H9 (cell line): Measurements from ENCODE around the gene ABCB1. TPM values are rescaled to one million over a fixed set of nuclear protein-coding genes. Genes with fewer than 3 reads are reported as not detected.
A peak's percentile ranks its signal among the peaks of the same experiment; 100 is the strongest.

Source experiments
- DNase-seq: peaks from one replicate; pipeline ENCODE4 v3.0.0-alpha.2; 2017
- H2AFZ ChIP-seq: one replicate; pipeline ENCODE4 v1.6.1; 2013; ENCODE audit warnings: mild to moderate bottlenecking, low read length, control low read depth, moderate library complexity
- H2AK5ac ChIP-seq: 2 replicates; pipeline ENCODE4 v1.6.1; 2013; ENCODE audit warnings: low read length, control low read depth, mixed read lengths; ENCODE audit not compliant: insufficient read length
- H2BK120ac ChIP-seq: one replicate; pipeline ENCODE4 v1.6.1; 2013; ENCODE audit warnings: low read depth, mild to moderate bottlenecking, low read length, control low read depth, inconsistent platforms; ENCODE audit not compliant: poor library complexity, severe bottlenecking
- H2BK12ac ChIP-seq: 2 replicates; pipeline ENCODE4 v1.6.1; 2013; ENCODE audit warnings: low read length, control low read depth, mixed read lengths, low read depth; ENCODE audit not compliant: insufficient read length
- H2BK15ac ChIP-seq: 2 replicates; pipeline ENCODE4 v1.6.1; 2013; ENCODE audit warnings: low read depth, low read length, control low read depth
- H2BK20ac ChIP-seq: one replicate; pipeline ENCODE4 v1.6.1; 2013; ENCODE audit warnings: low read depth, mild to moderate bottlenecking, low read length, control low read depth, inconsistent platforms; ENCODE audit not compliant: poor library complexity, severe bottlenecking
- H2BK5ac ChIP-seq: 2 replicates; pipeline ENCODE4 v1.6.1; 2013; ENCODE audit warnings: low read length, control low read depth, mixed read lengths; ENCODE audit not compliant: insufficient read length
- H3K14ac ChIP-seq: 2 replicates; pipeline ENCODE4 v1.6.1; 2013; ENCODE audit warnings: low read length, control low read depth; ENCODE audit not compliant: insufficient read depth
- H3K18ac ChIP-seq: 2 replicates; pipeline ENCODE4 v1.6.1; 2013; ENCODE audit warnings: low read depth, mild to moderate bottlenecking, mixed read lengths, low read length, control low read depth; ENCODE audit not compliant: insufficient read length
- H3K23ac ChIP-seq: 2 replicates; pipeline ENCODE4 v1.6.1; 2013; ENCODE audit warnings: low read length, control low read depth, mixed read lengths, low read depth; ENCODE audit not compliant: insufficient read length
- H3K23me2 ChIP-seq: 2 replicates; pipeline ENCODE4 v1.6.1; 2013; ENCODE audit warnings: low read depth, mild to moderate bottlenecking, mixed read lengths, low read length, control low read depth; ENCODE audit not compliant: insufficient read length, poor library complexity, severe bottlenecking
- H3K27ac ChIP-seq: 2 replicates; pipeline ENCODE4 v1.5.1; 2013; ENCODE audit warnings: low read length, control low read depth, mixed read lengths, low read depth; ENCODE audit not compliant: insufficient read length
- H3K27me3 ChIP-seq: 2 replicates; pipeline ENCODE4 v1.6.1; 2013; ENCODE audit warnings: low read length, control low read depth, inconsistent platforms; ENCODE audit not compliant: insufficient read depth
- H3K4ac ChIP-seq: 2 replicates; pipeline ENCODE4 v1.6.1; 2013; ENCODE audit warnings: low read depth, mild to moderate bottlenecking, control low read depth, inconsistent platforms, low read length, moderate library complexity
- H3K4me1 ChIP-seq: 2 replicates; pipeline ENCODE4 v1.6.1; 2013; ENCODE audit warnings: low read length, control low read depth, inconsistent platforms; ENCODE audit not compliant: insufficient read depth
- H3K4me2 ChIP-seq: 2 replicates; pipeline ENCODE4 v1.6.1; 2013; ENCODE audit warnings: low read length, control low read depth, mixed read lengths; ENCODE audit not compliant: insufficient read length, insufficient read depth
- H3K56ac ChIP-seq: 2 replicates; pipeline ENCODE4 v1.6.1; 2013; ENCODE audit warnings: low read depth, mild to moderate bottlenecking, mixed read lengths, low read length, control low read depth; ENCODE audit not compliant: insufficient read length
- H3K79me1 ChIP-seq: 2 replicates; pipeline ENCODE4 v1.6.1; 2013; ENCODE audit warnings: low read depth, mild to moderate bottlenecking, moderate library complexity, low read length, control low read depth, inconsistent platforms; ENCODE audit not compliant: insufficient read depth, poor library complexity, severe bottlenecking
- H3K79me2 ChIP-seq: 2 replicates; pipeline ENCODE4 v1.6.1; 2013; ENCODE audit warnings: low read length, control low read depth, inconsistent platforms; ENCODE audit not compliant: insufficient read depth
- H3K9ac ChIP-seq: 2 replicates; pipeline ENCODE4 v1.6.1; 2013; ENCODE audit warnings: low read length, control low read depth, mixed read lengths; ENCODE audit not compliant: insufficient read length; ENCODE audit errors: extremely low read depth
- H3K9me3 ChIP-seq: one replicate; pipeline ENCODE4 v1.6.1; 2013; ENCODE audit warnings: low read depth, low read length, inconsistent platforms; ENCODE audit not compliant: control insufficient read depth
- H3T11ph ChIP-seq: one replicate; pipeline ENCODE4 v1.6.1; 2013; ENCODE audit warnings: mild to moderate bottlenecking, low read length, control low read depth, inconsistent platforms
- H4K20me1 ChIP-seq: one replicate; pipeline ENCODE4 v1.6.1; 2013; ENCODE audit not compliant: control insufficient read depth, insufficient read length, insufficient read depth
- H4K5ac ChIP-seq: 2 replicates; pipeline ENCODE4 v1.6.1; 2013; ENCODE audit warnings: low read depth, mild to moderate bottlenecking, mixed read lengths, low read length, control low read depth; ENCODE audit not compliant: insufficient read length
- H4K8ac ChIP-seq: replicated peaks from 2 replicates; pipeline ENCODE4 v1.6.1; 2013; ENCODE audit warnings: low read length, control low read depth, mixed read lengths, low read depth; ENCODE audit not compliant: insufficient read length
- H4K91ac ChIP-seq: 2 replicates; pipeline ENCODE4 v1.6.1; 2013; ENCODE audit warnings: low read depth, mild to moderate bottlenecking, moderate library complexity, mixed read lengths, low read length, control low read depth; ENCODE audit not compliant: insufficient read length
- H3K27ac Mint-ChIP-seq, 3 experiments: 2 replicates in 2 of 3; 3 replicates in 1 of 3; pipeline ENCODE4 v1.8.0; 2020 to 2021; ENCODE audit warnings: mixed read lengths in 3 of 3, mild to moderate bottlenecking in 1 of 3, moderate library complexity in 1 of 3
- H3K27me3 Mint-ChIP-seq: 2 replicates; pipeline ENCODE4 v1.8.0; 2021; ENCODE audit warnings: low read depth, mild to moderate bottlenecking, moderate library complexity, mixed read lengths
- H3K36me3 Mint-ChIP-seq, 3 experiments: 2 replicates in 2 of 3; 3 replicates in 1 of 3; pipeline ENCODE4 v1.8.0; 2020 to 2021; ENCODE audit warnings: low read depth in 3 of 3, mixed read lengths in 3 of 3; ENCODE audit not compliant: insufficient read depth in 1 of 3
- H3K4me1 Mint-ChIP-seq, 2 experiments: 2 replicates each; pipeline ENCODE4 v1.8.0; 2020; ENCODE audit warnings: mixed read lengths in 2 of 2
- H3K4me3 Mint-ChIP-seq, 2 experiments: 2 replicates in 1 of 2; 3 replicates in 1 of 2; pipeline ENCODE4 v1.8.0; 2020 to 2021; ENCODE audit warnings: mild to moderate bottlenecking in 2 of 2, mixed read lengths in 2 of 2, moderate library complexity in 1 of 2
- H3K9me3 Mint-ChIP-seq, 2 experiments: 2 replicates in 1 of 2; 3 replicates in 1 of 2; pipeline ENCODE4 v1.8.0; 2020; ENCODE audit warnings: mild to moderate bottlenecking in 2 of 2, mixed read lengths in 2 of 2, moderate library complexity in 1 of 2
- WGBS: extraction: QIAGEN DNeasy Blood & Tissue Kit; methylation state at CpG from one replicate; pipeline ENCODE4 v1.1.7; 2013; ENCODE audit warnings: missing lambda C conversion rate, low lambda C conversion rate, mixed read lengths; ENCODE audit not compliant: insufficient read length; ENCODE audit errors: extremely low coverage; 5-methylcytosine and 5-hydroxymethylcytosine counted together
- total RNA-seq: library from RNA; stranded (reverse); gene quantifications from 2 replicates; pipeline ENCODE4 v1.2.1, GENCODE V29; 2021
- TF ChIP-seq, protein P1 (sequence below): fragments of 200-600 bp; sonication (generic); conservative IDR thresholded peaks from 3 replicates; pipeline ENCODE4 v1.8.0; 2021; ENCODE audit warnings: antibody characterized with exemption, mild to moderate bottlenecking

ABCB1 gene
- total RNA-seq, 1 experiment from 2014 or later: 0.33 TPM

DNA sequence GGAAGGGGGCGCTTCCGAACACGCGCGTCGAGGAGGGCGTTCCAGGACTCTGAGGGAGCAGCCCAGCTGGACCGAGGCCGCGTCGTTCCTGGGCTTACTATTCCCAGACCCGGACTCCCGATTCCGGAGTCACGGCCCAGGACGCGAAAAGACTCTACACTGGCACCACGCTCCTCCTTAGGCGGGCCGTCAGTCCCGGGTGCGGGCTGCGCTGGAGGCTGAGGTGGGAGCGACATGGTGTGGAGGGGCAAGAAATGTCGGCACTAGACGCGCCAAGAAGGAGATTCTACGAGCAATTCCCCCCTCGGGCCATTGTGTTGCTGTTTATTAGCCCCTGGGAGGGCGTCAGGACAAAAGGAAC lies 26.9 kb upstream of the ABCB1 start:
- Histone ChIP-seq H3K14ac (no peak overlapping the region), H3K18ac (no peak overlapping the region), H3K4me1 (no peaks in the 10 kb centered on the region), H2BK120ac (no peak overlapping the region), H3K56ac (no peak overlapping the region), H3K4ac (no peak overlapping the region), H3K27ac (no peak overlapping the region), H3K4me2 (peak overlapping the region; percentile 87), H3K23me2 (peaks cover 12% of the 10 kb centered on the region), H2BK20ac (no peak overlapping the region), H3K79me1 (no peaks in the 10 kb centered on the region), H2BK5ac (no peak overlapping the region), H2AK5ac (no peak overlapping the region), H4K5ac (no peak overlapping the region), H4K91ac (no peak overlapping the region), H4K8ac (no peak overlapping the region), H3K79me2 (no peaks in the 10 kb centered on the region), H3K9ac (no peak overlapping the region), H2BK15ac (no peak overlapping the region), H3K27me3 (peaks cover 10% of the 10 kb centered on the region; the same call in 1 of the 2 replicates), H3T11ph (no peak overlapping the region), H4K20me1 (no peaks in the 10 kb centered on the region), H2AFZ (no peak overlapping the region), H3K9me3 (no peaks in the 10 kb centered on the region), H3K23ac (no peak overlapping the region), H2BK12ac (no peak overlapping the region)
- Mint-ChIP-seq H3K4me3 (peak overlapping the region; percentile 71 to 91), H3K9me3 (peaks cover 0 to 6% of the 10 kb centered on the region in 2 experiments; a peak in 2 of 5 replicates), H3K27ac (no peak overlapping the region), H3K36me3 (no peaks in the 10 kb centered on the region; a peak in 1 of 7 replicates), H3K27me3 (peaks cover 42% of the 10 kb centered on the region), H3K4me1 (peaks cover 2 to 9% of the 10 kb centered on the region in 2 experiments; a peak in 3 of 4 replicates)
- TF ChIP-seq, protein P1, sequence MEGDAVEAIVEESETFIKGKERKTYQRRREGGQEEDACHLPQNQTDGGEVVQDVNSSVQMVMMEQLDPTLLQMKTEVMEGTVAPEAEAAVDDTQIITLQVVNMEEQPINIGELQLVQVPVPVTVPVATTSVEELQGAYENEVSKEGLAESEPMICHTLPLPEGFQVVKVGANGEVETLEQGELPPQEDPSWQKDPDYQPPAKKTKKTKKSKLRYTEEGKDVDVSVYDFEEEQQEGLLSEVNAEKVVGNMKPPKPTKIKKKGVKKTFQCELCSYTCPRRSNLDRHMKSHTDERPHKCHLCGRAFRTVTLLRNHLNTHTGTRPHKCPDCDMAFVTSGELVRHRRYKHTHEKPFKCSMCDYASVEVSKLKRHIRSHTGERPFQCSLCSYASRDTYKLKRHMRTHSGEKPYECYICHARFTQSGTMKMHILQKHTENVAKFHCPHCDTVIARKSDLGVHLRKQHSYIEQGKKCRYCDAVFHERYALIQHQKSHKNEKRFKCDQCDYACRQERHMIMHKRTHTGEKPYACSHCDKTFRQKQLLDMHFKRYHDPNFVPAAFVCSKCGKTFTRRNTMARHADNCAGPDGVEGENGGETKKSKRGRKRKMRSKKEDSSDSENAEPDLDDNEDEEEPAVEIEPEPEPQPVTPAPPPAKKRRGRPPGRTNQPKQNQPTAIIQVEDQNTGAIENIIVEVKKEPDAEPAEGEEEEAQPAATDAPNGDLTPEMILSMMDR: no peak
- DNase-seq: no peak
- WGBS: no CpG with 5 or more reads among the region's 30 CpGs
